Esophagus muscularis mucosa (tissue), 4 donors: Measurements from ENCODE around the gene SND1. TPM values are rescaled to one million over a fixed set of nuclear protein-coding genes. Genes with fewer than 3 reads are reported as not detected.

Experiments used
- DNase-seq: peaks from one replicate; pipeline ENCODE4 v3.0.0-alpha.2; 2017; ENCODE audit errors: extremely low spot score
- H3K27ac ChIP-seq, 4 donors: fragments of 200-600 bp; sonication (generic); replicated peaks in 1 of 4; 1 replicate in 3 of 4; 2 replicates in 1 of 4; pipeline ENCODE4 v1.5.1; 2016 to 2019; ENCODE audit warnings: mild to moderate bottlenecking in 1 of 4
- H3K27me3 ChIP-seq, 4 donors: fragments of 200-600 bp; sonication (generic); one replicate each; pipeline versions ENCODE4 v1.5.1 to v1.6.0; 2016 to 2019
- H3K36me3 ChIP-seq, 4 donors: fragments of 200-600 bp; sonication (generic); one replicate each; pipeline ENCODE4 v1.5.1; 2016 to 2019
- H3K4me1 ChIP-seq, 4 donors: fragments of 200-600 bp; sonication (generic); one replicate each; pipeline ENCODE4 v1.5.1; 2016 to 2019
- H3K4me3 ChIP-seq, 4 donors: fragments of 200-600 bp; sonication (generic); 1 replicate in 2 of 4; 2 replicates in 2 of 4; pipeline ENCODE4 v1.5.1; 2016 to 2019; ENCODE audit warnings: mild to moderate bottlenecking in 4 of 4, moderate library complexity in 1 of 4
- H3K9me3 ChIP-seq, 4 donors: fragments of 200-600 bp; sonication (generic); 1 replicate in 3 of 4; 2 replicates in 1 of 4; pipeline ENCODE4 v1.5.1; 2016 to 2019
- EP300 ChIP-seq: sonication (generic); formaldehyde crosslinking; IDR thresholded peaks from one replicate; pipeline ENCODE4 v1.6.1; 2017; ENCODE audit warnings: antibody characterized with exemption
- POLR2A ChIP-seq: fragments of 450-650 bp; IDR thresholded peaks from one replicate; pipeline ENCODE4 v1.6.1; 2017; ENCODE audit warnings: antibody characterized with exemption, moderate library complexity, mild to moderate bottlenecking, low read depth
- POLR2AphosphoS5 ChIP-seq, 2 donors: sonication (generic); formaldehyde crosslinking; IDR thresholded peaks; one replicate each; pipeline ENCODE4 v1.6.1; 2017; ENCODE audit warnings: antibody characterized with exemption in 2 of 2
- WGBS: methylation state at CpG from one replicate; pipeline ENCODE4 v1.1.5; 2018; 5-methylcytosine and 5-hydroxymethylcytosine counted together
- intact Hi-C: fragments of 100-400 bp; cut with DNase I; formaldehyde crosslinking; loops from one replicate; pipeline ENCODE4 v1.15.1; 2023
- total RNA-seq, 4 donors: library from RNA; depleted of rRNA; stranded (reverse); fragments of >200 nt; gene quantifications; one replicate each; pipeline versions ENCODE4 v1.1.0 to v1.2.1, GENCODE V29; 2016
- TF ChIP-seq, protein P1 (sequence below), 3 experiments: fragments of 200-600 bp in 2 of 3; fragments of 450-650 bp in 1 of 3; sonication (generic) in 2 of 3; IDR thresholded peaks; one replicate each; pipeline ENCODE4 v1.5.1; 2017 to 2019; ENCODE audit warnings: antibody characterized with exemption in 3 of 3, mild to moderate bottlenecking in 2 of 3, moderate library complexity in 1 of 3

SND1 gene
- total RNA-seq, 4 donors from 2014 or later = 71.4 to 91.2 (median 81.3) TPM

DNA sequence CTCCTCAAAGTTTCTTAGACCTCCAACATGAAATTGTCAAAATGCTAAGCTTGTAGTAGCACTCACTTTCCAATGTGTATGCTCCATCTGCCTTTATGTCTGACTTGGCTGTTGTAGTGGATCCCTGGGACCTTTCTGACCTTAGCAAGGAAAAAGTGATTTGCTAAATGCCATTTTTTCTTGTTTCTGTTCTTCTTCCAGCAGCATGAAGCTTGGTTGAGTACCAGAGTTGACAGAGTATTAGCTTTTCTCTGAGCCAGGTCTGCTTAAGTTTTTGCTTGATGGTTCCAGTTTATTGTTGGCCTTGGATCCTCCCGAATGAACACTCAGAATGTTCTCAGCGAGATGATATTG, 168.7 kb downstream of the SND1 start:
- no peaks in the 10 kb centered on the region for H3K36me3 ChIP-seq
- no peaks in the 10 kb centered on the region for H3K27me3 ChIP-seq
- no peak overlapping the region for H3K27ac ChIP-seq
- no peak for TF ChIP-seq EP300
- DNase-seq = no peak
- intact Hi-C loops = no loop called here
- H3K9me3 ChIP-seq = no peaks in the 10 kb centered on the region
- WGBS = 75% methylated on average over 2 of the region's 2 CpGs
- H3K4me3 ChIP-seq = no peak overlapping the region
- H3K4me1 ChIP-seq = peaks cover 0 to 8% (median 4%) of the 10 kb centered on the region in 4 donors

DNA sequence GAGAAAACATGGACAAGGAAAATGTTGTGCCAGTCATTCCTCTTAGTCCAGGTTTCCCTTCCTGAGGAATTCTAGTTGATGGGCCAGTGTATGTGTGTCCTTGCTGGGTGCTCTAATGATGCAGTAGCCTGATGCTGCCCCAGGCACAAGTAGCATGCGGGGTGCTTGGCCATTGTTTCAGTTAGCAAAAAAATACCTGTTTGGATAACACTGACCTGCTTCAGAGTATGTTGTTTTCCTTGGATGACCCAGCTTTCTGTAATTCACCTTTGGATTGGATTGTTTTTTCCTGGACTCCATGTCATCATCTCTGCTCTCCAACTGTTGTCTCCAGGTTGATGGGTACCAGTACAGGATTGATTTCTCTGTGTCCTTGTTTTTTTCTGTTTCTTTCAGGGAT, 169.2 kb downstream of the SND1 start:
- DNase-seq = no peak
- Histone ChIP-seq H3K27me3 (no peaks in the 10 kb centered on the region), H3K9me3 (no peaks in the 10 kb centered on the region), H3K4me1 (peaks cover 0 to 6% (median 4%) of the 10 kb centered on the region in 4 donors), H3K36me3 (no peaks in the 10 kb centered on the region), H3K4me3 (no peak overlapping the region), H3K27ac (no peak overlapping the region)
- 92% methylated on average over 1 of the region's 1 CpG for WGBS
- TF ChIP-seq POLR2A (no peak), POLR2AphosphoS5 (IDR thresholded peaks at IDR 0.05) (no peak), EP300 (no peak)
- TF ChIP-seq, protein P1, sequence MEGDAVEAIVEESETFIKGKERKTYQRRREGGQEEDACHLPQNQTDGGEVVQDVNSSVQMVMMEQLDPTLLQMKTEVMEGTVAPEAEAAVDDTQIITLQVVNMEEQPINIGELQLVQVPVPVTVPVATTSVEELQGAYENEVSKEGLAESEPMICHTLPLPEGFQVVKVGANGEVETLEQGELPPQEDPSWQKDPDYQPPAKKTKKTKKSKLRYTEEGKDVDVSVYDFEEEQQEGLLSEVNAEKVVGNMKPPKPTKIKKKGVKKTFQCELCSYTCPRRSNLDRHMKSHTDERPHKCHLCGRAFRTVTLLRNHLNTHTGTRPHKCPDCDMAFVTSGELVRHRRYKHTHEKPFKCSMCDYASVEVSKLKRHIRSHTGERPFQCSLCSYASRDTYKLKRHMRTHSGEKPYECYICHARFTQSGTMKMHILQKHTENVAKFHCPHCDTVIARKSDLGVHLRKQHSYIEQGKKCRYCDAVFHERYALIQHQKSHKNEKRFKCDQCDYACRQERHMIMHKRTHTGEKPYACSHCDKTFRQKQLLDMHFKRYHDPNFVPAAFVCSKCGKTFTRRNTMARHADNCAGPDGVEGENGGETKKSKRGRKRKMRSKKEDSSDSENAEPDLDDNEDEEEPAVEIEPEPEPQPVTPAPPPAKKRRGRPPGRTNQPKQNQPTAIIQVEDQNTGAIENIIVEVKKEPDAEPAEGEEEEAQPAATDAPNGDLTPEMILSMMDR (IDR thresholded peaks at IDR 0.05) = no peak
- intact Hi-C loops = no loop called here

DNA sequence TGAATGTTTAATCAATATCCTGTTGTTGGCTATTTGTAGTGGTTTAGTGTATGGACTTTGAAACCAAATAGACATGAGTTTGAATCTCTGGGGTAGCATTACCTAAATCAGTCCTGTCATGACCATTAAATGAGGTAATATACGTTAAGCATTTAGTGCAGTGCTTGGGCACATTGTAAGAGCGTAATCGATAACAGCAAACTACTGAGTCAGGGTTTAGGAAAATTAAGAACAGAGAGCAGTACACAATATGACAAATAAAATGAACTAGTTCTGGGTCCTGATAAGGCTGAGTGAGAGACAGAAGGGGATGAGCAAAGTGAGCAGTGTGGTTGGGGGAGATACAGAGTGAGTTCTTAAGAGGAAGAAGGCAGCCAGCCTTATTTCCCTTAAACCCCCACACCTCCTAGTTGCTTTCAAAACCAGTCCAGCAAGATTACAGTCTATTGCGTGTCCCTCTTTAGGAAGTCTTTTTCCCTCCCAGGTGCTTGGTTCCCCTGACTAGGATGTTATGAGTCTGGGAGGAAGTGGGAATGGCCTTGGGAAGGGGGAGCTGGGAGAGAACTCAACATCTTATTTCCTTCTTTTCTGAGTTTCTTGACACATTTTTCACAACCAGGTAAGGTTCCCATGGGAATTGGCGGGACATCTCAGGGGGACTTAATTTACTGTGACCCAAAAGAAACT, 171.0 kb downstream of the SND1 start:
- DNase-seq = no peak
- Histone ChIP-seq H3K36me3 (no peaks in the 10 kb centered on the region), H3K9me3 (no peaks in the 10 kb centered on the region), H3K27me3 (no peaks in the 10 kb centered on the region), H3K4me1 (peaks cover 0 to 5% (median 3%) of the 10 kb centered on the region in 4 donors), H3K27ac (no peak overlapping the region), H3K4me3 (no peak overlapping the region)
- intact Hi-C loops = no loop called here
- TF ChIP-seq POLR2A (no peak), EP300 (no peak)
- TF ChIP-seq, protein P1 (IDR thresholded peaks at IDR 0.05) = no peak
- WGBS = 95% methylated on average over 5 of the region's 5 CpGs

DNA sequence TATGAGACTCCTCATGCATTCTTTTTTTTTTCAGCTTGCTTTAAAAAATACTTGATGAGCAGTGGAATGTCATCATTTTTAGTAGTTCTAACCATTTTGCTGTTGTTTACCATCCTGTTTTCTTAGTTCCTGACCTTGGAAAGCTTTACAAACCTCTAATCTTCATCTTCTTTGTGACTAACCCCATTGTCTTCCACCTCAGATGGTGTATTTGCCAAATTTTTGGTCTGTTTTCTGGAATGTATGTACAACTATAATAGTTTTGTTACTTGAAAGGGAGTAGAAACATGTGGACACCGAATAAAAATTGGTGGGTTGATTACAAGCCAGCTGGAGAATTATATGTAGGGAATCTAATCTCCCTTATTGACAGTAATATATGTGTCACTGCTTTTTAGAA, 172.7 kb downstream of the SND1 start:
- intact Hi-C loops = no loop called here
- H3K4me3 ChIP-seq = no peak overlapping the region
- no peak for TF ChIP-seq POLR2AphosphoS5 (IDR thresholded peaks at IDR 0.05)
- TF ChIP-seq POLR2A = no peak
- TF ChIP-seq EP300 = no peak
- TF ChIP-seq, protein P1 (IDR thresholded peaks at IDR 0.05) = no peak
- H3K4me1 ChIP-seq = peaks cover 0 to 5% (median 3%) of the 10 kb centered on the region in 4 donors
- H3K9me3 ChIP-seq = no peaks in the 10 kb centered on the region
- H3K27me3 ChIP-seq = no peaks in the 10 kb centered on the region
- no peak for DNase-seq
- WGBS = 63% methylated on average over 1 of the region's 1 CpG
- H3K36me3 ChIP-seq = no peaks in the 10 kb centered on the region
- H3K27ac ChIP-seq = no peak overlapping the region

DNA sequence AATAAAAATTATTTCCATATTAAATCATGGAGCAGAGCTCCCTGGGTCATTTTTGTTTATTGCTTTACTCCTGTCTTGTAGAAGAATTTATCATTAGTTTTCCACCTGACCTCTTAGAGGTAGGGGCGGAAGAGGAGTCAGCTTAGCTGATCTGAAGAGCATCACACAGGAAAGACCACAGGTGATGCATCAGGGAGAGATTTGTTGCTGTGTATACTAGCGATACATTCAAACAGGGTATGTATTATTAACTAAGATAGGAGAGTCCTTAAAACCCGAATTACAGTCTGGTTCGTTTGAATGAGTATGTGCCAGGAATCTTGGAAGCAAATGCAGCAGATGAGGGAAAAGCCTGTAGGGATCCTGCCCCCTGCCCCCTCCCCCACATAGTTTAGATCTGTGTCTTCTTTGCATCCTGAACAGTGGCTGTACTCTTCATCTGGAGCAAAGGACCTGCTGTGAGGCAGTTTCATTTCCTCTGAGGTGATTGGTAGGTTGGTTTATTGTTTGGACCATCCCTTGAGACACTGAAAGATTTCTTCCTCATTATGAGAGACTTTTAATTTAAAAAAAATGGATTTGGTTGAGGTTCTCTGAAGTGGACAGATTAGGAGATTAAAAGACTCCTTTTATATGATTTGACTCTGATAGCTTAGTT, 177.0 kb downstream of the SND1 start:
- Histone ChIP-seq H3K4me1 (peaks cover 0 to 6% (median 0%) of the 10 kb centered on the region in 4 donors), H3K36me3 (no peaks in the 10 kb centered on the region), H3K27me3 (no peaks in the 10 kb centered on the region), H3K4me3 (no peak overlapping the region), H3K27ac (no peak overlapping the region), H3K9me3 (no peaks in the 10 kb centered on the region)
- no peak for DNase-seq
- intact Hi-C loops = no loop called here
- TF ChIP-seq, protein P1 (IDR thresholded peaks at IDR 0.05) = no peak
- TF ChIP-seq POLR2AphosphoS5 (IDR thresholded peaks at IDR 0.05) (no peak), POLR2A (no peak), EP300 (no peak)
- WGBS = 85% methylated on average over 4 of the region's 4 CpGs
